ENCODE results near the gene AP3B1. TPM values are rescaled to one million over a fixed set of nuclear protein-coding genes. Genes with fewer than 3 reads are reported as not detected.
"Not testable (repeated sequence)": the region's sequence is repeated elsewhere in the genome, so short reads cannot be mapped to it uniquely, and the experiment has no call there.

Gene AP3B1
- total RNA-seq, 2 donors from 2014 or later = 53.4 to 74.0 TPM

DNA sequence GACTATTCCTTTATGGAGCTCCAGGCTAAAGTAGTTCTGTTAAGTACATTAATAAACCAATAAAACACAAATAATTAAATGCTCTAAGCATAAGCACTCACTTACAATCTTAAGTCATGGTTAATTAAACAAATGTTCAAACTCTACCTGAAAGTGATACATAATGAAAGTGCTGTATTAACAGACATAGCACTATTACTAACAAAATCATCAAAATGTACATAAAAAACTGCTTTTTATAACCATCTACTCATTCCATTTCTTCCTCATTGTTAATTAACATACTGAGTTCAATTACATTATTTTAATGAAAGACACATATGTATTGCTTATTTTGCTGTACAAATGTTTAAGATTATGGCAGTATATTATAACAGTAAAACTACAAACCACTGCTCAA is 107.3 kb downstream of the AP3B1 start:
- Histone ChIP-seq H3K9ac (ENCODE audit: extremely low read depth, low read length, poor library complexity, severe bottlenecking) (no peak overlapping the region), H3K27ac (ENCODE audit: low read depth, low read length) (no peak overlapping the region), H3K4me1 (ENCODE audit: control insufficient read depth, insufficient read depth, low read length) (peaks cover 4% of the 10 kb centered on the region), H3K4me3 (ENCODE audit: low read length) (no peak overlapping the region), H3K36me3 (ENCODE audit: control insufficient read depth, insufficient read depth, low read length) (no peaks in the 10 kb centered on the region), H3K27me3 (ENCODE audit: control insufficient read depth, insufficient read depth, low read length, poor library complexity, severe bottlenecking) (no peaks in the 10 kb centered on the region), H3K9me3 (ENCODE audit: control insufficient read depth, low read length) (peaks cover 10% of the 10 kb centered on the region)
- no peak for DNase-seq
- Mint-ChIP-seq H3K4me1 (peaks cover 2% of the 10 kb centered on the region), H3K4me3 (no peak overlapping the region), H3K36me3 (ENCODE audit: low read depth) (peaks cover 22% of the 10 kb centered on the region), H3K27ac (no peak overlapping the region), H3K27me3 (ENCODE audit: insufficient read depth) (no peaks in the 10 kb centered on the region), H3K9me3 (peaks cover 21% of the 10 kb centered on the region)
- TF ChIP-seq, protein P1, sequence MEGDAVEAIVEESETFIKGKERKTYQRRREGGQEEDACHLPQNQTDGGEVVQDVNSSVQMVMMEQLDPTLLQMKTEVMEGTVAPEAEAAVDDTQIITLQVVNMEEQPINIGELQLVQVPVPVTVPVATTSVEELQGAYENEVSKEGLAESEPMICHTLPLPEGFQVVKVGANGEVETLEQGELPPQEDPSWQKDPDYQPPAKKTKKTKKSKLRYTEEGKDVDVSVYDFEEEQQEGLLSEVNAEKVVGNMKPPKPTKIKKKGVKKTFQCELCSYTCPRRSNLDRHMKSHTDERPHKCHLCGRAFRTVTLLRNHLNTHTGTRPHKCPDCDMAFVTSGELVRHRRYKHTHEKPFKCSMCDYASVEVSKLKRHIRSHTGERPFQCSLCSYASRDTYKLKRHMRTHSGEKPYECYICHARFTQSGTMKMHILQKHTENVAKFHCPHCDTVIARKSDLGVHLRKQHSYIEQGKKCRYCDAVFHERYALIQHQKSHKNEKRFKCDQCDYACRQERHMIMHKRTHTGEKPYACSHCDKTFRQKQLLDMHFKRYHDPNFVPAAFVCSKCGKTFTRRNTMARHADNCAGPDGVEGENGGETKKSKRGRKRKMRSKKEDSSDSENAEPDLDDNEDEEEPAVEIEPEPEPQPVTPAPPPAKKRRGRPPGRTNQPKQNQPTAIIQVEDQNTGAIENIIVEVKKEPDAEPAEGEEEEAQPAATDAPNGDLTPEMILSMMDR (conservative IDR thresholded peaks at IDR 0.05) = no peak

DNA sequence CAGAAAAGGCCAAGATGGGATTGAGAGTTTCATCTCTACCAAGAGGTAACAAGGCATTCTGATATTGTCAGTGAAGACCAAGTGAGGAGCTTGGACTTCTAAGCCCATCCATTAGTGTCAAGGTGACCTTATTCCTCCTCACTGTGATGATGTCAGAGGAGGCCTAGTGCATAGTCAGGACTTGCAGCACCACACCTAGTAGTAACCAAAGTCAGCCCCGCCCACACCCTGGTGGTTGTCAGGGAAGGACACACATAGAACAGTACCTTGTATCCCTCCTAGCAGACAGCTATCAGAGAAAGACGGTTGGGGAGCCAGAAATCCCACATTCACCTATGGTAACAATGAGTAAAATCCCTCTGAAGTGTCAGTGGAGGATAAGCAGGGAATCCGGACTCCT is 111.7 kb downstream of the AP3B1 start:
- Mint-ChIP-seq H3K36me3 (ENCODE audit: low read depth) (peaks cover 11% of the 10 kb centered on the region), H3K4me3 (no peak overlapping the region), H3K27me3 (ENCODE audit: insufficient read depth) (no peaks in the 10 kb centered on the region), H3K27ac (peak overlapping the region; percentile 45), H3K4me1 (peaks cover 2% of the 10 kb centered on the region), H3K9me3 (peaks cover 5% of the 10 kb centered on the region)
- TF ChIP-seq, protein P1 (conservative IDR thresholded peaks at IDR 0.05) = no peak
- 75 to 89% methylated on average over 2 to 3 of the region's 3 CpGs for WGBS, 2 experiments (ENCODE audit: insufficient coverage in 1 of 2, insufficient read length in 1 of 2)
- Histone ChIP-seq H3K4me1 (ENCODE audit: control insufficient read depth, insufficient read depth, low read length) (peaks cover 4% of the 10 kb centered on the region), H3K36me3 (ENCODE audit: control insufficient read depth, insufficient read depth, low read length) (peaks cover 12% of the 10 kb centered on the region), H3K9ac (ENCODE audit: extremely low read depth, low read length, poor library complexity, severe bottlenecking) (no peak overlapping the region), H3K4me3 (ENCODE audit: low read length) (no peak overlapping the region), H3K27ac (ENCODE audit: low read depth, low read length) (no peak overlapping the region), H3K9me3 (ENCODE audit: control insufficient read depth, low read length) (no peaks in the 10 kb centered on the region), H3K27me3 (ENCODE audit: control insufficient read depth, insufficient read depth, low read length, poor library complexity, severe bottlenecking) (no peaks in the 10 kb centered on the region)
- peak; percentile 55 for DNase-seq

DNA sequence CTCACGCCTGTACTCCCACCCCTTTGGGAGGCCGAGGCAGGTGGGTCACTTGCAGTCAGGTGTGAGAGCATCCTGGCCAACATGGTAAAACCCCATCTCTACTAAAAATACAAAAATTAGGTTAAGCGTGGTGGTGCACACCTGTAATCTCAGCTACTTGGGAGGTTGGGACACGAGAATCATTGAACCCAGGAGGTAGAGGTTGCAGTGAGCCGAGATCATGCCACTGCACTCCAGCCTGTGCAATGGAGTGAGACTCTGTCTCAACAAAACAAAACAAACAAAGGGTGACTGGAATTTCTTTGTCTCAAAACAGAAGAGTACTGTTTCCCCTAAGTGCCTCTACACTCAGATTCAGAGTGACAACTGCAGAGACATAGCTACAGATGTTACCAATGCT is 116.1 kb downstream of the AP3B1 start:
- 89 to 98% methylated on average over 5 of the region's 5 CpGs for WGBS, 2 experiments (ENCODE audit: insufficient coverage in 1 of 2, insufficient read length in 1 of 2)
- no peak overlapping the region for H3K9ac ChIP-seq (ENCODE audit: extremely low read depth, low read length, poor library complexity, severe bottlenecking)
- TF ChIP-seq, protein P1 (conservative IDR thresholded peaks at IDR 0.05) = no peak
- Mint-ChIP-seq H3K27ac (no peak overlapping the region), H3K36me3 (ENCODE audit: low read depth) (peaks cover 37% of the 10 kb centered on the region), H3K9me3 (peaks cover 11% of the 10 kb centered on the region), H3K27me3 (ENCODE audit: insufficient read depth) (no peaks in the 10 kb centered on the region), H3K4me1 (peaks cover 2% of the 10 kb centered on the region), H3K4me3 (no peak overlapping the region)
- no peak overlapping the region for H3K27ac ChIP-seq (ENCODE audit: low read depth, low read length)
- H3K36me3 ChIP-seq (ENCODE audit: control insufficient read depth, insufficient read depth, low read length) = peaks cover 41% of the 10 kb centered on the region
- peaks cover 4% of the 10 kb centered on the region for H3K4me1 ChIP-seq (ENCODE audit: control insufficient read depth, insufficient read depth, low read length)
- DNase-seq = no peak
- H3K27me3 ChIP-seq (ENCODE audit: control insufficient read depth, insufficient read depth, low read length, poor library complexity, severe bottlenecking) = no peaks in the 10 kb centered on the region
- H3K4me3 ChIP-seq (ENCODE audit: low read length) = no peak overlapping the region
- H3K9me3 ChIP-seq (ENCODE audit: control insufficient read depth, low read length) = peaks cover 7% of the 10 kb centered on the region

DNA sequence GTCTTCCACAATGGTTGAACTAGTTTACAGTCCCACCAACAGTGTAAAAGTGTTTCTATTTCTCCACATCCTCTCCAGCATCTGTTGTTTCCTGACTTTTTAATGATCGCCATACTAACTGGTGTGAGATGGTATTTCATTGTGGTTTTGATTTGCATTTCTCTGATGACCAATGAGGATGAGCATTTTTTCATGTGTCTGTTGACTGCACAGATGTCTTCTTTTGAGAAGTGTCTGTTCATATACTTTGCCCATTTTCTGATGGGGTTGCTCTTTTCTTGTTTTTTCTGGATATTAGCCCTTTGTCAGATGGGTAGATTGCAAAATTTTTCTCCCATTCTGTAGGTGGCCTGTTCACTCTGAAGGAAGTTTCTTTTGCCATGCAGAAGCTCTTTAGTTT is 124.2 kb downstream of the AP3B1 start:
- H3K9ac ChIP-seq (ENCODE audit: extremely low read depth, low read length, poor library complexity, severe bottlenecking); H3K4me3 Mint-ChIP-seq; H3K27ac ChIP-seq (ENCODE audit: low read depth, low read length); H3K27me3 ChIP-seq (ENCODE audit: control insufficient read depth, insufficient read depth, low read length, poor library complexity, severe bottlenecking); DNase-seq; H3K4me1 ChIP-seq (ENCODE audit: control insufficient read depth, insufficient read depth, low read length); H3K27ac Mint-ChIP-seq; H3K4me1 Mint-ChIP-seq; H3K27me3 Mint-ChIP-seq (ENCODE audit: insufficient read depth); H3K4me3 ChIP-seq (ENCODE audit: low read length): not testable (repeated sequence)
- Histone ChIP-seq H3K9me3 (ENCODE audit: control insufficient read depth, low read length) (peaks cover 46% of the 10 kb centered on the region), H3K36me3 (ENCODE audit: control insufficient read depth, insufficient read depth, low read length) (peaks cover 44% of the 10 kb centered on the region)
- peaks cover 79% of the 10 kb centered on the region for H3K36me3 Mint-ChIP-seq (ENCODE audit: low read depth)
- H3K9me3 Mint-ChIP-seq = peaks cover 63% of the 10 kb centered on the region
- WGBS, 2 experiments (ENCODE audit: insufficient coverage in 1 of 2, insufficient read length in 1 of 2) = 94% methylated on average over 1 of the region's 1 CpG; no CpG with 5 or more reads in 1 of the 2 experiments
